Neutrophil (primary cell): Measurements from ENCODE around the gene DOCK4.

Source experiments
- H3K27ac ChIP-seq: fragments of 200-600 bp; sonication (generic); 2 replicates; pipeline ENCODE4 v1.5.1; 2016; ENCODE audit warnings: mild to moderate bottlenecking, moderate library complexity
- H3K27me3 ChIP-seq: fragments of 200-600 bp; sonication (generic); 2 replicates; pipeline ENCODE4 v1.6.0; 2016; ENCODE audit warnings: mild to moderate bottlenecking
- H3K36me3 ChIP-seq: fragments of 200-600 bp; sonication (generic); 2 replicates; pipeline ENCODE4 v1.5.1; 2017
- H3K4me1 ChIP-seq, 2 experiments: fragments of 200-600 bp in 1 of 2; sonication (generic) in 1 of 2; 1 replicate in 1 of 2; 2 replicates in 1 of 2; pipeline versions ENCODE4 v1.5.1 to v1.6.1; 2013 to 2016; ENCODE audit warnings: low read depth in 1 of 2, low read length in 1 of 2, mild to moderate bottlenecking in 1 of 2, moderate library complexity in 1 of 2; ENCODE audit not compliant: control insufficient read depth in 1 of 2, insufficient read depth in 1 of 2
- H3K4me3 ChIP-seq, 2 experiments: fragments of 200-600 bp in 1 of 2; sonication (generic) in 1 of 2; 1 replicate in 1 of 2; 2 replicates in 1 of 2; pipeline ENCODE4 v1.5.1; 2013 to 2016; ENCODE audit warnings: low read depth in 1 of 2, low read length in 1 of 2, mild to moderate bottlenecking in 1 of 2, moderate library complexity in 1 of 2
- H3K9me3 ChIP-seq: fragments of 200-600 bp; sonication (generic); 2 replicates; pipeline ENCODE4 v1.5.1; 2016
- CTCF ChIP-seq: fragments of 200-600 bp; sonication (generic); IDR thresholded peaks from 2 replicates; pipeline ENCODE4 v1.5.1; 2016; ENCODE audit warnings: antibody characterized with exemption

DOCK4 gene

GRCh38 chr7:112149734-112150133 lies 56.5 kb downstream of the DOCK4 start:
- no peaks in the 10 kb centered on the region for H3K27me3 ChIP-seq
- H3K9me3 ChIP-seq = no peaks in the 10 kb centered on the region
- H3K4me1 ChIP-seq = no peaks in the 10 kb centered on the region
- no peaks in the 10 kb centered on the region for H3K36me3 ChIP-seq
- no peak overlapping the region for H3K27ac ChIP-seq
- TF ChIP-seq CTCF = no peak
- no peak overlapping the region for H3K4me3 ChIP-seq

- no peaks in the 10 kb centered on the region for H3K27me3 ChIP-seq
- H3K27ac ChIP-seq = no peak overlapping the region
- H3K4me3 ChIP-seq = no peak overlapping the region
- H3K36me3 ChIP-seq = no peaks in the 10 kb centered on the region
- no peak for TF ChIP-seq CTCF
- H3K9me3 ChIP-seq = no peaks in the 10 kb centered on the region
- H3K4me1 ChIP-seq = no peaks in the 10 kb centered on the region
These were observed 58.3 kb downstream of the DOCK4 start for GRCh38 chr7:112147793-112148361.

GRCh38 chr7:112145206-112145605 lies 61.0 kb downstream of the DOCK4 start:
- Histone ChIP-seq H3K36me3 (no peaks in the 10 kb centered on the region), H3K27me3 (no peaks in the 10 kb centered on the region), H3K4me1 (no peaks in the 10 kb centered on the region), H3K4me3 (no peak overlapping the region), H3K27ac (no peak overlapping the region), H3K9me3 (no peaks in the 10 kb centered on the region)
- no peak for TF ChIP-seq CTCF

- no peak for TF ChIP-seq CTCF
- Histone ChIP-seq H3K27ac (no peak overlapping the region), H3K36me3 (no peaks in the 10 kb centered on the region), H3K4me3 (no peak overlapping the region), H3K9me3 (no peaks in the 10 kb centered on the region), H3K27me3 (no peaks in the 10 kb centered on the region), H3K4me1 (no peaks in the 10 kb centered on the region)
These were observed 61.7 kb downstream of the DOCK4 start for GRCh38 chr7:112144284-112145059.

- H3K9me3 ChIP-seq = no peaks in the 10 kb centered on the region
- no peaks in the 10 kb centered on the region for H3K27me3 ChIP-seq
- H3K4me3 ChIP-seq = no peak overlapping the region
- no peak overlapping the region for H3K27ac ChIP-seq
- no peaks in the 10 kb centered on the region for H3K36me3 ChIP-seq
- no peaks in the 10 kb centered on the region for H3K4me1 ChIP-seq
- no peak for TF ChIP-seq CTCF
These were observed 62.6 kb downstream of the DOCK4 start for GRCh38 chr7:112143582-112143981.
